ENCODE data around the gene TXNDC5.

- TF ChIP-seq POLR2AphosphoS5 (IDR thresholded peaks at IDR 0.05): no peak
- TF ChIP-seq CTCF (IDR thresholded peaks at IDR 0.05 in 8 of 11, conservative IDR thresholded peaks at IDR 0.05 in 3 of 11): no peak
- no peak for TF ChIP-seq POLR2A (IDR thresholded peaks at IDR 0.05)
These were observed 11.1 kb upstream of the TXNDC5 start for GRCh38 chr6:7921632-7922092.

Data from spleen (tissue), 7 donors.